Ishikawa (cell line): ENCODE data around the gene CRYBB2.

ENCODE experiments used
- CEBPB ChIP-seq: IDR thresholded peaks from 2 replicates; pipeline ENCODE4 v1.6.1; 2012
- CREB1 ChIP-seq: IDR thresholded peaks from 2 replicates; pipeline ENCODE4 v1.6.1; 2012; ENCODE audit warnings: low read depth
- EGR1 ChIP-seq: IDR thresholded peaks from 2 replicates; pipeline ENCODE4 v1.6.1; 2012
- EP300 ChIP-seq: IDR thresholded peaks from 2 replicates; pipeline ENCODE4 v1.6.1; 2012; ENCODE audit warnings: borderline replicate concordance
- FOXM1 ChIP-seq: IDR thresholded peaks from 2 replicates; pipeline ENCODE4 v1.6.1; 2012; ENCODE audit warnings: low read depth, borderline replicate concordance
- MAX ChIP-seq: IDR thresholded peaks from 2 replicates; pipeline ENCODE4 v1.6.1; 2012
- NFIC ChIP-seq: IDR thresholded peaks from 2 replicates; pipeline ENCODE4 v1.6.1; 2012
- RAD21 ChIP-seq: IDR thresholded peaks from 2 replicates; pipeline ENCODE4 v1.6.1; 2012; ENCODE audit warnings: low read depth
- REST ChIP-seq: IDR thresholded peaks from 2 replicates; pipeline ENCODE4 v1.6.1; 2012; ENCODE audit warnings: low read depth, mild to moderate bottlenecking
- TAF1 ChIP-seq: IDR thresholded peaks from 2 replicates; pipeline ENCODE4 v1.6.1; 2012; ENCODE audit warnings: low read depth, mild to moderate bottlenecking
- TCF12 ChIP-seq: IDR thresholded peaks from 2 replicates; pipeline ENCODE4 v1.6.1; 2012; ENCODE audit warnings: low read depth
- TEAD4 ChIP-seq: IDR thresholded peaks from 2 replicates; pipeline ENCODE4 v1.6.1; 2012
- USF1 ChIP-seq: IDR thresholded peaks from 2 replicates; pipeline ENCODE4 v1.6.1; 2012
- YY1 ChIP-seq: IDR thresholded peaks from 2 replicates; pipeline ENCODE4 v1.6.1; 2012; ENCODE audit warnings: low read depth
- ZBTB7A ChIP-seq: IDR thresholded peaks from 2 replicates; pipeline ENCODE4 v1.6.1; 2012; ENCODE audit warnings: low read depth

Gene CRYBB2

DNA sequence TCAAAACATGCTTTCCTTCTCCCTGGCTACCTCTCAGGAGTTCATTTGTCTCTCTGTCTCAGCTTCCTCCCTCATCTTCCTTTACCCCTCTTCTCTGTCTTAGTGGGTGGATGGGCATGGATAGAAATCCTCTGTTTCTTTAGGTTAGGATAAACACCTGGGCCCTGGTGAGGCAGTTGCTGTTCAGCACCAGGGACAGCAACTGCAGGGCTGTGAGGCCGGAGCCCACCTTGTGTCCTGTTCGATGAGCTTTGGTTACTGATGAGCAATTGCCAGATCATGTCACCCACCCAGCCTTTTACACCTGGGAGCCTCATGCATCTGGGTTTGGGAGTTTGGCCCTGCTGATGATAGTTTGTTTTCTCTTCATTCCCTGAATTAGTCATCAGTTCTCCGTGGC lies 25.9 kb upstream of the CRYBB2 start:
- TF ChIP-seq REST: peak; percentile 95
- no peak for TF ChIP-seq TCF12
- no peak for TF ChIP-seq MAX
- TF ChIP-seq TEAD4: no peak

GRCh38 chr22:25196326-25196725 lies 23.1 kb upstream of the CRYBB2 start:
- no peak for TF ChIP-seq CREB1
- TF ChIP-seq FOXM1: no peak
- TF ChIP-seq TAF1: no peak
- no peak for TF ChIP-seq NFIC
- TF ChIP-seq YY1: no peak
- TF ChIP-seq MAX: no peak
- no peak for TF ChIP-seq REST
- no peak for TF ChIP-seq EP300
- TF ChIP-seq EGR1: no peak
- TF ChIP-seq CEBPB: no peak

GRCh38 chr22:25197340-25197739 lies 22.1 kb upstream of the CRYBB2 start:
- no peak for TF ChIP-seq EP300

- TF ChIP-seq TCF12 (no peak), USF1 (no peak), NFIC (no peak), FOXM1 (no peak), EP300 (no peak), TEAD4 (no peak)
Measured at GRCh38 chr22:25199731-25200520, 19.5 kb upstream of the CRYBB2 start, which contains the start of gene CRYBB3. CRYBB3 (plus strand) TSS chr22:25199858; CDS start chr22:25201397, 1,539 bp downstream.

GRCh38 chr22:25200967-25201366 lies 18.5 kb upstream of the CRYBB2 start:
- TF ChIP-seq EP300: no peak
- TF ChIP-seq REST: no peak
- TF ChIP-seq NFIC: no peak
- no peak for TF ChIP-seq YY1
- no peak for TF ChIP-seq TCF12
- no peak for TF ChIP-seq RAD21
- TF ChIP-seq CEBPB: no peak
- no peak for TF ChIP-seq ZBTB7A
- no peak for TF ChIP-seq USF1
- TF ChIP-seq EGR1: no peak
- TF ChIP-seq TAF1: no peak
- TF ChIP-seq TEAD4: no peak
- no peak for TF ChIP-seq MAX
- no peak for TF ChIP-seq FOXM1
- no peak for TF ChIP-seq CREB1
